GM11168 (cell line): Measurements from ENCODE around the gene GALP.
"Not testable (repeated sequence)": the region's sequence is repeated elsewhere in the genome, so short reads cannot be mapped to it uniquely, and the experiment has no call there.

ENCODE experiments used
- in situ Hi-C: fragments of 300-500 bp; cut with MboI; formaldehyde crosslinking; loops from one replicate; pipeline ENCODE4 v1.12.0; 2022; ENCODE audit warnings: low sequenced_read_pairs; ENCODE audit not compliant: unreplicated experiment

GALP gene

DNA sequence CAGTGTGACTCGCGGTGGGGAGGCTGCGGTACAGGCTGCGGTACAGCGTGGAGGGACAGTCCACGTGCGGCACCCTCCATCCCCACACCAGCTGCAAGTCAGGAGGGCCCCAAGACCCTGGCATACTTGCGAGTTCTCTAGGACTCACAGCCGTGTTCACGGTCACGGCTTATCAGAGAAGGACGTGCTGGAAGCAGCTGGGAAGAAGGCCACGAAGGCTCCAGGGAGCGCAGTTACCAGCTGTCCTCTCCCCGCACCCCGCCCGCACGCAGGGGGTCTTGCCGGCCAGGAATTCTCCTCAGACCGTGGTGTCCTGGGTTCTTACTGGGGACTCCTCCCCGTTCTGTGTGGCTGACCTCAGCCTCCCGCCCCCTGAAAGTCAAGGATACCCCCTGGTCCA lies 28.5 kb upstream of the GALP start:
- in situ Hi-C loops, result no loop called here

DNA sequence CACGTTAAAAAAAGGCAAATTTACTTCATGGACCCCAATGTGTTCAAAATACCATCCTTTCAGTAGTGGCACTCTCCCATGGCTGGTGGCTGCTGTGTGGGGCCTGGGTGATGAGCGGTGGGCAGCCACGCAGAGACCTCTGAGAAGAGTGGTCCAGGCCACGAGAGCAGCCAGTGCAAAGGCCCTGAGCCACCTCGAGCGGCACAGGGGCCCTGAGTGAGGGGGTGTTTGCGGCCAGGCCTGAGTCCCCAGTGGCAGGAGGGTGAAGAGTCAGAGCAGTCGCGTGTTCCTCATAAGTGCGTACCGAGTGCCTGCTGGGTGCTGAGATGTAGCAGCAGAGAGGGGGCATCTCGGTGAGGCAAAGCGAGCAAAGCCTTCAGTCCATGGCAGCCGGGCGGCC lies 27.7 kb upstream of the GALP start:
- in situ Hi-C loops, result no loop called here

DNA sequence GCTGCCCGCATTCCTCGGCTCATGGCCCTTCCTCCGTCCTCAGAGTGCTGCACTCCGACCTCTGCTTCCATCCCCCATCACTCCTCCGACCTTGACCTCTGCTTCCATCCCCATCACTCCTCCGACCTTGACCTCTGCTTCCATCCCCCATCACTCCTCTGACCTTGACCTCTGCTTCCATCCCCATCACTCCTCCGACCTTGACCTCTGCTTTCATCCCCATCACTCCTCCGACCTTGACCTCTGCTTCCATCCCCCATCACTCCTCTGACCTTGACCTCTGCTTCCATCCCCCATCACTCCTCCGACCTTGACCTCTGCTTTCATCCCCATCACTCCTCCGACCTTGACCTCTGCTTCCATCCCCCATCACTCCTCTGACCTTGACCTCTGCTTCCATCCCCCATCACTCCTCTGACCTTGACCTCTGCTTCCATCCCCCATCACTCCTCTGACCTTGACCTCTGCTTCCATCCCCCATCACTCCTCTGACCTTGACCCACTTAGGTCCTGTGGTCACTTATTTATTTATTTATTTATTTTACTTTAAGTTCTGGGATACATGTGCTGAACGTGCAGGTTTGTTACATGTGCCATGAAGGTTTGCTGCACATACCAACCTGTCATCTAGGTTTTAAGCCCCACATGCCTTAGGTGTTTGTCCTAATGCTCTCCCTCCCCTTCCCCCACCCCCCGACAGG lies 26.7 kb upstream of the GALP start:
- in situ Hi-C loops, result not testable (repeated sequence)

DNA sequence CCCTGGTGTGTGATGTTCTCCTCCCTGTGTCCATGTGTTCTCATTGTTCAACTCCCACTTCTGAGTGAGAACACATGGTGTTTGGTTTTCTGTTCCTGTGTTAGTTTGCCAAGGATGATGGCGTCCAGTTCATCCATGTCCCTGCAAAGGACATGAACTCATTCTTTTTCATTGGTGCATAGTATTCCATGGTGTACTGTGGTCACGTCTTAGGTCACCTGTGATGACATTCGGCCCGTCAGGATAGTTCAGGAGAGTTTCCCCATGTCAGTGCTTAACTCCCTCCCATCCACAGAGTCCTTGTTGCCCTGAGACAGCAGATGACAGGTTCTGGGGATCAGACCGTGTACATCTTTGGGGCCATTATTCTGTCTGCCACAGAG lies 26.2 kb upstream of the GALP start:
- in situ Hi-C loops, result no loop called here

DNA sequence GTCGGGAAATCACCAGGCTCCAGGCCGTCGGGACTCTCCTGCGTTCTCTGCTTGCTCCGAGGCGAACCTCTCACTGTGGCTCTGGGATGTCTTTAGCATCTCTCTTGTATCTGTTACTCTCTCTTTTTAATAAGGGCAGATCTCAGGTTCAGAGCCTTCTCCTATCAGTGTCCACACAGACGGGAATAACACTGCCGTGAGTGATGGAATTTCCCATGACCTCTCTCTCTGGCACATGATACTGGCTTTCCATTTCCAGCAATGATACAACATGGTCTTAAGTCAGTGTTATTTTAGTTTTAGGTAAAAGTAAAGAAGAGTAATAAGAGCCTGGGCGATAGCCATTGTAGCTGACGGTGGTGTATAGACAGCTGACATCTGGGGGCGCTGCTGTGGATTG lies 25.4 kb upstream of the GALP start:
- in situ Hi-C loops, result no loop called here

DNA sequence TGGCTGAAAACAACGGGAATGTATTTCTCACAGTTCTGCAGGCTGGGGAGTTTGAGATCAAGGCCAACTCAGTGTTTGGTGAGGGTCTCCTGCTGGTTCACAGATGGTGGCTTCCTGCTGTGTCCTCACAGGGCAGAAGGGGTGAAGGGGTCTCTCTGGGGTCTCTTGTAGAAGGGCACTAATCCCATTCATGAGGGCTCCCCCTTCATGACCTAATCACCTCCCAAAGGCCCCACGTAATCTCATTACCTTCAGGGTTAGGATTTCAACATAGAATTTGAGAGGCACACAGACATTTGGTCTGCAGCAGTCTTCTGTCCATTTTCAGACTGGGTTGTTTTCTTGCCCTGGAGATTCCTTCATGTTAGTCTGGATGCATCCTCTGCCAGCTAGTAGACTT lies 23.2 kb upstream of the GALP start:
- in situ Hi-C loops, result no loop called here

DNA sequence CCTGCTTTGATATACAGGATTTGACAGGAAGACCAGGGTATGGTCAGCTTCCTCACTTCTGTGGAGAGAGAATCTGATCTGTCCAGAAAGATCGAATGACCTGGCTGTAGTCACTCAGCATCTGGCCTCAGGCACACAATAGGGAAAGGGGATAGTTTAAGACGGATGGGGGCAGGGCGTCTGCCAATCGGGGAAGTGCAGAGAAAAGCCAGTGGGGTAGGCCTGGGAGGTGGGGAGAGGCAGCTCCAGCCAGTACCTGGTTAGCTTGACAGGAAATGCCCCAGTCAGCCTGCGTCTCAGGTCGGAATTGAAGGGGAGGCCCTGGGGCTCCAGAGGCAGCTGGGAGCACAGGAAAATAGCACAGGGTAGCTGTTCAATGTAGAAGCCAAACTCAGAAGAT lies 22.3 kb upstream of the GALP start:
- in situ Hi-C loops, result no loop called here

DNA sequence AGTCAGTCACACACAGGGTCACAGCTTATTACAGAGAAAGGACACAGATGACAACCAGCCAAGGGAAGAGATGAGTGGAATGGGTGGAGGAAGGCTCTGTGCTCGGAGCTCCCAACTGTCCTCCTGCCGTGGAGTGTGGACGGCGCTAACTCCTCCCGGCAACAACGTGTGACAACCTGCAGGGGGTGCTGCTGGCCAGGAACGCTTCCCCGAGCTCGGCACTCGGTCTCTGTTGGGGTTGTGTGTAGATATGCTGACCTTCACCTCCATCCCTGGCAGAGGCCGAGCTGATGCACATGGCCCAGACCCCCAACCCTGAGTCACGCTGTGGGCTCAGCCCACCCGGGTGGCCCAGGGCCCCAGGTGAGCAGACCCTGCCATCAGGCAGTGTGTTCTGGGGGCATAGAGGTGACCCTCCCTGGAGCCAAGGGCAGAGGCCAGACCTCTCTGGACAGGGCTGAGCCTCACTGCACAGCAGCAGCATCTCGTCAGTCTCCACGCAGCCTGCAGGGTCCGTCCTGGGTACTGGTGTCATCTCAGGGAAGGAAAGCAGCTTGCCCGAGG lies 20.6 kb upstream of the GALP start:
- in situ Hi-C loops, result no loop called here

DNA sequence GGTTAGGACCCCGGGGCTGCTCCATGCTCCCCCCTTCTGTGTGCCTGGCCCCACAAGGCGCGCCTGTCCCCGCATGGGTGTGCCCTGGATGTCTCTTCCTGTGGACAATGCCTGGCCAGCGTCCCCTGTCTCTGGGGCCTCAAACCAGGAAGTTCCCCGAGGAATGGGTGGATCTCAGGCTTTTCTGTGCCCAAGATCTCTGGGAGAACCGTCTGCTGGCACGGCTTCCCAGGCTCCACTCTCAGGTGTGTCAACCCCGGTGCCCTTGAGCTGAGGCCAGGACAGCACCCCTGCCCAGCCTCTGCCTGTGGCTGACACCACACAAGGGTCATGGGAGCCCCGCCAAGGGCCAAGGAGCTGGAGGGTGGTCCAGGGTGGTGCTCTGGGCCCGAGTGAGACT lies 19.0 kb upstream of the GALP start:
- in situ Hi-C loops, result no loop called here

DNA sequence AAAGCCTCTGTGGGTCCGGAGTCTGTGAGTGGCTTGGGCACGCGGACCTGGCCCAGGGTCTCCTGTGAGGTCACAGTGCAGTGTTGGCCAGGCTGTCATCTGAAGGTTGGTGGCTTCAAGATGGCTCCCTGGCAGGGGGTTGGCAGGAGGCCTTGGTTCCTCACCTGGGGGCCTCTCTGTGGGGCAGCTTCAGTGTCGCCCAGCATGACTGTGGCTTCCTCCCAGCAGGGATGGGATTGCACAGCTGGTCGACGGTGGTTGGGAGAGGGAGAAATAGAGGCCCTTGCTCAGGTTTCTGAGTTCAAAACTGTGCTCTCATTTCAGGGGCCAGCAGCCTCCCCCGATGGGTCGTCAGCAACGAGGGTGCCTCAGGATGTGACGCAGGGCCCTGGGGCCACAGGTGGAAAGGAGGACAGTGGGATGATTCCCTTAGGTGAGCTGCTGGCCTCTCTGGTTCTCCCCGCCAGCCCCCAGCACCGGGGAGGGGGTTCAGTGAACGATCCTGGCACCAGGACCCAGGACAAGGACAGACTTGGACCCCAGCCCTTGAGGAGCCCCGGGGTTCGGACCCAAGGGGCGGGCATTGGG lies 17.5 kb upstream of the GALP start:
- in situ Hi-C loops, result no loop called here

DNA sequence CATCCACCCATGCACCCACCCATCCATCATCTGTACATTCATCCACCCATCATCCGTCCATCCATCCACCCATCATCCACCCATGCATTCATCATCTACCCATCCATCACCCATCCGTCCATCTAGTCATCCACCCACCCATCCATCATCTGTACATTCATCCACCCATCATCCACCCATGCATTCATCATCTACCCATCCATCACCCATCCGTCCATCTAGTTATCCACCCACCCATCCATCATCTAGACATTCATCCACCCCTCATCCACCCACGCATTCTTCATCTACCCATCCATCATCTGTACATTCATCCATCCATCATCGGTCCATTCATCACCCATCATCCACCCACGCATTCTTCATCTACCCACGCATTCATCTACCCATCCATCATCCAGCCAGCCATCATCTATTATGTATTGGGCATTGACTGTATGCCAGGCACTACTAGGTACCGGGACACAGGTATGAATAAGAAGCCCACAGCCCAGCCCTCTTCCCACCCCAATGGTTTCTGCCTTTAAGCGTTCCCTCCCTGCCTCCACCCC lies 16.7 kb upstream of the GALP start:
- in situ Hi-C loops, result no loop called here

DNA sequence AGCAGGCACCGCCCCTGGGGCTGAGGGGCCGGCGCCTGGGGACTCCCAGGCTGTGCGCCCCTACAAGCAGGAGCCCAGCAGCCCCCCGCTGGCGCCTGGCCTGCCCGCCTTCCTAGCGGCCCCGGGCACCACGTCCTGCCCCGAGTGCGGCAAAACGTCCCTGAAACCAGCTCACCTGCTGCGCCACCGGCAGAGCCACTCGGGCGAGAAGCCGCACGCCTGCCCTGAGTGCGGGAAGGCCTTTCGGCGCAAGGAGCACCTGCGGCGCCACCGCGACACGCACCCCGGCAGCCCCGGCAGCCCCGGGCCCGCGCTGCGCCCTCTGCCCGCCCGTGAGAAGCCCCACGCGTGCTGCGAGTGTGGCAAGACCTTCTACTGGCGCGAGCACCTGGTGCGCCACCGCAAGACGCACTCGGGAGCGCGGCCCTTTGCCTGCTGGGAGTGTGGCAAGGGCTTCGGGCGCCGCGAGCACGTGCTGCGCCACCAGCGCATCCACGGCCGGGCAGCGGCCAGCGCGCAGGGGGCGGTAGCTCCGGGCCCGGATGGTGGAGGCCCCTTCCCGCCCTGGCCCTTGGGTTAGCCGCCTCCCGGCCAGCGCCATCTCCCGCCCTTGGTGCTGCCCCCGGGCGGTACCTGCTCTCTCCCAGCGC lies 16.1 kb upstream of the GALP start:
- in situ Hi-C loops, result no loop called here

DNA sequence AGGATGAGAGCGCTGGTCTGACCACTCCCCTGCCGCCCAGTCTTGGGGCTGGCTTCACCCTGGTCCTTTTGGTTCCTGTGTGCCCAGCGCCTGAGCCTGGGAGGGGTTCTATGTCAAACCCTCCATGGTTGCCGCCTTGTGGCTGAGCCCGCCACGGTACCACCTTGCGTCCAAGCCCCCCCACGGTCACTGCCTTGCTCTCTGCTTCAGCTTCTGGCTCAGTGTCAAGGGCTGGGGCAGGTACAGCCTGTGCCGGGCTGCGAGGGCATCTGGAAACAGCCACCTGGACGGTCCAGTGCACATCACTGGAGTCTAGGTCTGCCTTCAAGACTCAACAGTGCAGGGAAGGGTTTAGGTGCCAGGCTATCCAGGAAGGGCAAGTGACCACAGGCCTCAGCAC lies 14.3 kb upstream of the GALP start:
- in situ Hi-C loops, result no loop called here

DNA sequence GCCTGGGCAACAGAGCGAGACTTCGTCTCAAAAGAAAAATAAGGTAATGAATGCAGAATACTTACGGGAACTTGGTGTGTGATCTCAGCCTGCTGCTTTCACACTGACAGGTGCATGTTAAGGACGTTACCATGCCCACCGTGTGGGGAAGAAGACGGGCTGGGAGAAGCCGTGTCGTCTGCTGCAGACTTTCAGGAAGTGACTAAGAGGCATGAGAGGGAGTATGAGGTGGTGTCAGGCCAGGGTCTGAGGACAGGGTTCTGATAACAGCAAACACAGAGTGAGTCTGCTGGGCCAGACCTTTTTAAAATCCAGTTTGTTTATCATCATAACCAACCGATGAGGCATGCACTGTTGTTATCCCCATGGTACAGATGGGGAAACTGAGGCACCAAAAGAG lies 13.6 kb upstream of the GALP start:
- in situ Hi-C loops, result no loop called here

DNA sequence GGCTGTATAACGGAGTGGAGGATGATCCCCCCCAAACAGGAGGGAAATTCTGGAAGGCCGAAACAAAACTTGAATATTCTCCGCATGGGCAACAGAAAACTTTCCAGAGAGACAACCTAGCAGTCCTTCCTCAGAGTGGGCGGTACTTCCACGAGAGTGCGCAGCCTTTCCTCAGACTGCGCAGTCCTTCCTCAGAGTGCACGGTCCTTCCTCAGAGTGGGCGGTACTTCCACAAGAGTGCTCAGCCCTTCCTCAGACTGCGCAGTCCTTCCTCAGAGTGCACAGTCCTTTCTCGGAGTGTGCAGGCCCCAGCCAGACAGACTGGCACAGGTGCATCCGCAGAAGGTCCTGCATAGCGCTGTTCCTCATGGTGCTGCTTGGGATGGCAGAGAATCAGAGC lies 12.7 kb upstream of the GALP start:
- in situ Hi-C loops, result no loop called here

DNA sequence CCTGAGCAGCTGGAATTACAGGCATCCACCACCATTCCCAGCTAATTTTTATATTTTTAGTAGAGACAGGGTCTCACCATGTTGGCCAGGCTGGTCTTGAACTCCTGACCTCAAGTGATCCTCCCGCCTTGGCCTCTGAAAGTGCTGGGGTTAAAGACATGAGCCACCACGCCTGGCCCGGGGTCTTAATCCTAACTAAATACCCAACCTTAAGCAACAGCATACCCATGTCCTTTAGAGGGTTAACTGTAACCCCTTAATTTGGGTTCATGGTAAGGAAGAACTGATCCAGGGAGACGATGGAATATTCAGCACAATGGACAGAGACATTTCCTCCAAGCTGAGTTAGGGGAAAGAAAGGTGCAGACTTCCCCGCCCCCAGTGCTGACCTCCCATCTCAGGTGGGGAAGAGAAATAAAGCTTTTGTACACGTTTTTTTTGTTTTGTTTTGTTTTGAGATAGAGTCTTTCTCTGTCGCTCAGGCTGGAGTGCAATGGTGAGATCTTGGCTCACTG lies 8.7 kb upstream of the GALP start:
- in situ Hi-C loops, result no loop called here

DNA sequence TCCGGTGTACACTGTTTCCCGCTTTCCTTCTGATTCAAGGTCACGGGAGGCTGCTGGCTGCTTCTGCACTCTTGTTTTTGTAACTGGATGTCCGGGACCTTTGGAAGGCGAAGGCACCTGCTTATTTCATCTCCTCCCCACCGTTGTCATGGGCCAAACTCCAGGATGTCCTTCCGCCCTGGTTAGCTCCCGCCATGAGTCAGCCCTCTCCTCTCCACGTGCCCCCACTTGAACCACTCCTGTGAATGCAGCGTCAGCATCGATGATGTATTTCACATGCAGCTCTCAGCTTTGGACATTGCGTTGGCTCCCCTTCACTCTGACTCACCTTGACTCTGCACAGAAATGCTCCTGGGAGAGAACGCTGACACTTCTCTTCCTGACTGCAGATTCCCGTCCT lies 5.5 kb upstream of the GALP start:
- in situ Hi-C loops, result loop anchor here (5.0 kb wide), 1 partner anchor 98 kb away; no protein-coding TSS in a partner anchor

DNA sequence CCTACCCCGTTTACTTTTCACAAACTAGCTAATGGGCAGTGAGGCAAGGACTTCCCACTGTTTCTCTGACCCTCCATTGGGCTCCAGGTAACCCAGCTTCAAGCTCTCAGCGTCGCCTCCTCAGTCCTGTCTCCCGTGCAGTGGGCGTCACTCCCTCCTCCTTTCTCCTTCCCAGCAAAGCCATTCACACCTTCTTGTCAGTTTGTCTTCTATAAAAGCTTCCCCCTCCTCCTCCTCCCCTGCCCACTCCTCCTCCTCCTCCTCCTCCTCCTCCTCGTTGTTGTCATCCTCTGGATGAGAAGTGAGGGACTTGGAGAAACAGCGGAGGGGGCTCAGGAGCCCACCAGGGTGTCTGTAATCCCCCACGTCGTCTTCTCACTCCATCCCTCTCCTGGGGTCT lies 1.7 kb upstream of the GALP start:
- in situ Hi-C loops, result loop anchor here (5.0 kb wide), 1 partner anchor 102 kb away; no protein-coding TSS in a partner anchor

DNA sequence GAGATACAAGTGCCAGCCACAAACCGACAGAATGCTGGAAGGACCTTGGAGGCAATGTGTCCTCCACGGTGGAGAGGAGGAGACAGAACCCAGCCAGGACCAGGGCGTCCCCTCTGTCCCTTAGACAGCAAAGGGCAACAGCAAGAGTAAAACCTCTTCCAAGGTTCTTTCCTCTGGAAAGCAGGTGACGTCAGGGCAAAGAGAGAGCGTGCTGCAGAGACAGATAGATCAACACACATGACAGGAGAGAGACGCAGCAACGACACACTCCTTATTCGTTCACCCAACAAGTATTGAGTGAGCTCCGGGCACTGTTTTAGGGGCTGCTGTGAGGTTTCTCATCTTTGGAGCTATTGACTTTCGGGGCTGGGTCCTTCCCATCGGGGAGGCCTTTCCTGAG lies 1.3 kb upstream of the GALP start:
- in situ Hi-C loops, result loop anchor here (5.0 kb wide), 1 partner anchor 102 kb away; no protein-coding TSS in a partner anchor

DNA sequence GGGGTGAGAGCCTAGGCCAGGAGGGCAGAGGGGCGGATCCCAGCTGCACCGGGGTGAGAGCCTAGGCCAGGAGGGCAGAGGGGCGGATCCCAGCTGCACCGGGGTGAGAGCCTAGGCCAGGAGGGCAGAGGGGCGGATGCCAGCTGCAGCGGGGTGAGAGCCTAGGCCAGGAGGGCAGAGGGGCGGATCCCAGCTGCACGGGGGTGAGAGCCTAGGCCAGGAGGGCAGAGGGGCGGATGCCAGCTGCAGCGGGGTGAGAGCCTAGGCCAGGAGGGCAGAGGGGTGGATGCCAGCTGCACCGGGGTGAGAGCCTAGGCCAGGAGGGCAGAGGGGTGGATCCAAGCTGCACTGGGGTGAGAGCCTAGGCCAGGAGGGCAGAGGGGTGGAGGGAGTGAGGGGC lies 502 bp downstream of the GALP start:
- in situ Hi-C loops, result not testable (repeated sequence)

DNA sequence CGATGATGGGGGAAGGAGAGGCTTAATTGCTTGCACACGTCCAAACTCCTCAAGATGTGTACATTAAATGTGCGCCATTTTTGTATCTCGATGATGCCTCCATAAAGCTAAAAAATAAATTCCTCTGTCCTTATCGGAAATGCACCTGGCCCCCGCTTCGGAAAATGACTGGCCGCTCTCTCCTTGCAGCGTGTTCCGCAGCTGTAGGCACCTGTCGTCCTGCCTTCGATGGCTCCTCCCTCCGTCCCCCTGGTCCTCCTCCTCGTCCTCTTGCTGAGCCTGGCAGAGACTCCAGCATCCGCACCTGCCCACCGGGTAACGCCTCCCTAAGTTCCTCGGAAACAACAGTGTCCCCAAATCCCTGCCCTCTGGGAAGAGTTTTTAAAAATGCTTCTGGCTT lies 1.1 kb downstream of the GALP start:
- in situ Hi-C loops, result no loop called here
